SU-DHL-6 (cell line): ENCODE results near the gene CRYGD.
"Not testable (repeated sequence)": the region's sequence is repeated elsewhere in the genome, so short reads cannot be mapped to it uniquely, and the experiment has no call there.

ENCODE experiments used
- EZH2phosphoT487 ChIP-seq: fragments of 200-600 bp; sonication (generic), shearing (Covaris generic); conservative IDR thresholded peaks from 2 replicates; pipeline ENCODE4 v1.6.1; 2018; ENCODE audit warnings: mild to moderate bottlenecking, antibody characterized with exemption, low read length, moderate library complexity, mixed read lengths
- TF ChIP-seq, protein P1 (sequence below): fragments of 200-600 bp; sonication (generic); IDR thresholded peaks from one replicate; pipeline ENCODE4 v1.5.1; 2017; ENCODE audit warnings: antibody characterized with exemption, mild to moderate bottlenecking, low read length, moderate library complexity; ENCODE audit not compliant: insufficient read depth, poor library complexity, severe bottlenecking

DNA sequence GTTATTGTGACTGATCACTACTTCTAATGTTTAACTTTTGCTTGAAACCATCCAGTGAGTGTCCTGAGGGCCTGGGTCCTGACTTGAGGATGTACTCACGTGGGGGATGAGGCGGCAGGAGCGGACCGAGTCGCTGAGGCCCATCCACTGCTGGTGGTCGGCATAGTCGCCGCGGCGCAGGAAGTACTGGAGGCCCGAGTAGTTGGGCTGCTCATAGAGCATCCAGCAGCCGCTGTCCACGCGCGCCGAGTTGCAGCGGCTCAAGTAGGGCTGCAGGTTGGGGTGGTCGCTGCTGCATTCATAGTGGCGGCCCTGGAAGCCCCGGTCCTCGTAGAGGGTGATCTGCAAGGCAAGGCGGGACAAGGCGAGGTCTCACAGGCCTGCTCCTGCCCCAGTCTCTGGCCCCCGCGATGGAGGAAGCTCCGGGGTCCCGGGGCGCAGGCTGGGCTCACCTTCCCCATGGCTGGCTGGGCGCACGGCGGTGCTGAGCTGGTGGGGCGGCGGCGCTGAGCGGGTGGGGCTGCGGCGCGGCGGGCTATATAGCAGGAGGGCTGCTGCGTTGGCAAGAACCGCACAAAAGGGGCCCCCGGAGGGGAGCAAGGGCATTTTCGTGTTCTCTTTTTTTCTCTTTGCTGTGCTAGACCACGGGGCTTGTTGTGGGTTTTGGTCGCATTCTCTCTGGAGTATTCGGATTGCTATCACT lies at the start of gene CRYGD:
- TF ChIP-seq, protein P1, sequence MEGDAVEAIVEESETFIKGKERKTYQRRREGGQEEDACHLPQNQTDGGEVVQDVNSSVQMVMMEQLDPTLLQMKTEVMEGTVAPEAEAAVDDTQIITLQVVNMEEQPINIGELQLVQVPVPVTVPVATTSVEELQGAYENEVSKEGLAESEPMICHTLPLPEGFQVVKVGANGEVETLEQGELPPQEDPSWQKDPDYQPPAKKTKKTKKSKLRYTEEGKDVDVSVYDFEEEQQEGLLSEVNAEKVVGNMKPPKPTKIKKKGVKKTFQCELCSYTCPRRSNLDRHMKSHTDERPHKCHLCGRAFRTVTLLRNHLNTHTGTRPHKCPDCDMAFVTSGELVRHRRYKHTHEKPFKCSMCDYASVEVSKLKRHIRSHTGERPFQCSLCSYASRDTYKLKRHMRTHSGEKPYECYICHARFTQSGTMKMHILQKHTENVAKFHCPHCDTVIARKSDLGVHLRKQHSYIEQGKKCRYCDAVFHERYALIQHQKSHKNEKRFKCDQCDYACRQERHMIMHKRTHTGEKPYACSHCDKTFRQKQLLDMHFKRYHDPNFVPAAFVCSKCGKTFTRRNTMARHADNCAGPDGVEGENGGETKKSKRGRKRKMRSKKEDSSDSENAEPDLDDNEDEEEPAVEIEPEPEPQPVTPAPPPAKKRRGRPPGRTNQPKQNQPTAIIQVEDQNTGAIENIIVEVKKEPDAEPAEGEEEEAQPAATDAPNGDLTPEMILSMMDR, result not testable (repeated sequence)
- not testable (repeated sequence) for TF ChIP-seq EZH2phosphoT487
